ENCODE measurements around the gene BRDT. TPM values are rescaled to one million over a fixed set of nuclear protein-coding genes. Genes with fewer than 3 reads are reported as not detected.

BRDT gene
- total and polyA plus RNA-seq, 8 donors: 0.19 to 0.38 TPM; not detected in 6

- ATAC-seq: no peak
These were observed 89.6 kb downstream of the BRDT start for GRCh38 chr1:92038695-92039346.

DNA sequence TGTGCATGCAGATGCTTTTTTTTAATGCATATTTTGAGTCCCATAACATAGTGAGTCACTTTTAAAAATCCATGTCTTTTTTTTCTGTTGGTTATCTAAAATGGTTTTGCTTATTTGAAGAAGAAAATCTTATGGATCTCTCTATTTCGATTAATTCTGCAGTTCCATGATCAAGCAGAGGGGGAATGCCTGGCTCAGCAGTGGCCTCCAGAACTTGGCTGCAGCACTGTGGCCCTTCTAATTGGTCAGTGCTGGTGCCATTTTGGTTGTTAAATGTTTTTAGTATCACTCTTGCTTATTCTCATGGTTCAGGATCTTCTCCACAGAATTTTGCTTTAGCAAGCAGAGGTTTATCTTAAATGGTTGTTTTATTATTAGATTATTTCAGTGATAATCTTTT is 91.8 kb downstream of the BRDT start:
- Histone ChIP-seq H3K27ac (no peak overlapping the region), H3K4me3 (no peak overlapping the region), H3K9me3 (no peaks in the 10 kb centered on the region), H3K27me3 (no peaks in the 10 kb centered on the region), H3K4me1 (no peaks in the 10 kb centered on the region), H3K36me3 (no peaks in the 10 kb centered on the region)
- no peak for TF ChIP-seq CTCF (IDR thresholded peaks at IDR 0.05)
- ATAC-seq (no peak), DNase-seq (no peak)
- intact Hi-C loops (cut with DNase I): no loop called here

More at GRCh38 chr1:92038695-92039346, 89.6 kb downstream of the BRDT start:
- H3K36me3 ChIP-seq: no peaks in the 10 kb centered on the region
- no peaks in the 10 kb centered on the region for H3K27me3 ChIP-seq
- no peak for TF ChIP-seq CTCF (IDR thresholded peaks at IDR 0.05)
- no peak overlapping the region for H3K27ac ChIP-seq
- no peak for DNase-seq
- no peaks in the 10 kb centered on the region for H3K9me3 ChIP-seq
- no peaks in the 10 kb centered on the region for H3K4me1 ChIP-seq
- intact Hi-C loops (cut with DNase I): no loop called here
- H3K4me3 ChIP-seq: no peak overlapping the region

DNA sequence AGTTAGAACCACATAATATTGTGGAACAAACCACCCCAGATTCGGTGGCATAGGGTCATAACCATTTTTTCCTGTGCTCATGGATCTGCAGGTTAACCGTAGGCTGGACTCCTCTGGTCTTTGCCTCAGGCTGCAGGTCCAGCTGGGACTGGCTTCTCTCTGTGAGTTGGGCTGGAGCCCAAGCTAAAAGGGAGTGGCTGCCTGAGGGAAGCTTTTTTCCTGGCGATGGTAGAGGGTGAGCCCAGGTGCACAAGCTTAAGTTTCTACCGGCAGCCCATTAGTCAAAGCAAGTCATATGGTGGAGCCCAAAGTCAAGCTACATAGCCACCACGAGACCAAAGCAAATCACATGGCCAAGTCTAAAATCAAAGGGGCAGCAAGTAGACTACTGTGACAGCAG is 94.4 kb downstream of the BRDT start:
- DNase-seq (no peak), ATAC-seq (no peak)
- Histone ChIP-seq H3K4me1 (no peaks in the 10 kb centered on the region), H3K9me3 (no peaks in the 10 kb centered on the region), H3K27ac (no peak overlapping the region), H3K27me3 (no peaks in the 10 kb centered on the region), H3K36me3 (no peaks in the 10 kb centered on the region), H3K4me3 (no peak overlapping the region)
- intact Hi-C loops (cut with DNase I): no loop called here
- no peak for TF ChIP-seq CTCF (IDR thresholded peaks at IDR 0.05)

DNA sequence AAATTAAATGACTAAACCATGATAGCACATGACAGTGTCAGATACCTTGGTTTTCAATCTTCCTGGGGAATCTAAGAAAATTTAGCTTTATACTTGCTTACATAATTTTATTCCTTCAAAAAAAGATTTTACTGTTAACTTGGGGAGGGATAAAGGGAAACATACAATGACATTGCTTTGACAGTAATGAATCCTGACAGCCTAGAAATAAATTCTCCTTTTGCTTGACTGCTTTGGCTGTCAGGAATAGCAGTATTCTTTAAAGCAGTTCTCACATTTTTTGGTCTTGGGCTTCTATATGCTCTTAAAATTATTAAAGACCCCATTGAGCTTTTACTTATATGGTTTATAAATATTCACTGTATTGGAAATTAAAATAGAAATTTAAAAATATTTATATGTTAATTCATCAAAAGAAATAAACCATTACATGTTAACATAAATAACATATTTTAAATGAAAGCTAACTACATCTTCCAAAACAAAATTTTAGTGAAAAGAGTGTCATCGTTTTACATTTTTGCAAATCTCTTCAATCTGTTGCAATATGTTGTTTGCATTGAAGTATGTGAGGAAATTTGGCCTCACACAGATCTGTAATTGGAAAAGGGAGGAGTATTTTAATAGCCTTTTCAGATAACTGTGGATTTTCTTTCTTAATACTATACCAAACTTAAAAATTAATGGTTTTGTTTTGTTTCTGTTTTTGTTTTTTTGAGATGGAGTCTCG is 96.7 kb downstream of the BRDT start:
- Histone ChIP-seq H3K27me3 (no peaks in the 10 kb centered on the region), H3K27ac (no peak overlapping the region), H3K4me3 (no peak overlapping the region), H3K4me1 (no peaks in the 10 kb centered on the region), H3K36me3 (no peaks in the 10 kb centered on the region), H3K9me3 (no peaks in the 10 kb centered on the region)
- intact Hi-C loops (cut with DNase I): no loop called here
- DNase-seq: no peak
- ATAC-seq: no peak
- TF ChIP-seq CTCF (IDR thresholded peaks at IDR 0.05): no peak

DNA sequence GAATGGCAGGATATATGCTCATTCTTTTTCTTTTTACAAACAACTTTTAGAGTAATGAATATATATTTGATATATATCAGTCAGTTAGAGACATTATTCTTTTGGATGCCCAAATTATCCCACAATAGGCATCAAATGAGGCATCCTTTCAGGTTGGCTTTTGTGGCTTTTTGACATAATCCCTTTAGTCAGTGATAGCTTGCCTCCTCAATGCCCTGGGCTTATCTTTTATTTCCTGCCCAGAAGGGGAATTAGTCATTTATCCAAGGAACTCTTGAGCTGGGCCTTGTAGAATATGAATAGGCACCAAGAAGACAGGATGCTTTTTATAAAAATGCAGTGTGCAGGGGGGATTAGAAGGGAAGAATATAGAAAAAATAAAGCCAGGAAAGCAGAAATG is 102.7 kb downstream of the BRDT start:
- H3K9me3 ChIP-seq: no peaks in the 10 kb centered on the region
- no peaks in the 10 kb centered on the region for H3K27me3 ChIP-seq
- no peak for DNase-seq
- no peak for ATAC-seq
- H3K27ac ChIP-seq: no peak overlapping the region
- no peaks in the 10 kb centered on the region for H3K4me1 ChIP-seq
- no peaks in the 10 kb centered on the region for H3K36me3 ChIP-seq
- H3K4me3 ChIP-seq: no peak overlapping the region
- intact Hi-C loops (cut with DNase I): no loop called here
- no peak for TF ChIP-seq CTCF (IDR thresholded peaks at IDR 0.05)

Other genes with a start within 250 kb of the BRDT start
- gene TGFBR3, start 63.2 kb upstream of the BRDT start, total RNA-seq: 10 to 100 TPM; 21.7 to 41.1 TPM
- 10 to 100 TPM; 40.4 to 54.6 (median 46.4) TPM for gene TGFBR3, start 63.2 kb upstream of the BRDT start, polyA plus RNA-seq (ENCODE audit: insufficient read length in 6 of 6)
- gene EPHX4, start 80.6 kb downstream of the BRDT start, total RNA-seq: 1 to 10 TPM in 1 of 2 donors, under 1 TPM in 1; 0.86 to 1.6 TPM
- 1 to 10 TPM; 2.4 to 3.9 (median 2.7) TPM for gene EPHX4, start 80.6 kb downstream of the BRDT start, polyA plus RNA-seq (ENCODE audit: insufficient read length in 6 of 6)
- gene SETSIP, start 126.0 kb downstream of the BRDT start, total RNA-seq: not detected
- 1 to 10 TPM in 2 of 6 donors, under 1 TPM in 4; 0.29 to 1.8 (median 0.64) TPM for gene SETSIP, start 126.0 kb downstream of the BRDT start, polyA plus RNA-seq (ENCODE audit: insufficient read length in 6 of 6)
- gene BTBD8, start 130.9 kb downstream of the BRDT start, total RNA-seq: 1 to 10 TPM; 2.1 to 4.8 TPM
- gene BTBD8, start 130.9 kb downstream of the BRDT start, polyA plus RNA-seq (ENCODE audit: insufficient read length in 6 of 6): 10 to 100 TPM in 3 of 6 donors, 1 to 10 TPM in 3; 7.9 to 12.1 (median 9.5) TPM